ENCODE data around the gene CUBN. TPM values are rescaled to one million over a fixed set of nuclear protein-coding genes. Genes with fewer than 3 reads are reported as not detected.
"Not testable (repeated sequence)": the region's sequence is repeated elsewhere in the genome, so short reads cannot be mapped to it uniquely, and the experiment has no call there.

CUBN gene
- total and polyA plus RNA-seq, 9 of the 15 experiments (the other 6 are each of a cell fraction or from before 2014, with no cell fraction given) = 0.04 to 0.33 (median 0.09) TPM

DNA sequence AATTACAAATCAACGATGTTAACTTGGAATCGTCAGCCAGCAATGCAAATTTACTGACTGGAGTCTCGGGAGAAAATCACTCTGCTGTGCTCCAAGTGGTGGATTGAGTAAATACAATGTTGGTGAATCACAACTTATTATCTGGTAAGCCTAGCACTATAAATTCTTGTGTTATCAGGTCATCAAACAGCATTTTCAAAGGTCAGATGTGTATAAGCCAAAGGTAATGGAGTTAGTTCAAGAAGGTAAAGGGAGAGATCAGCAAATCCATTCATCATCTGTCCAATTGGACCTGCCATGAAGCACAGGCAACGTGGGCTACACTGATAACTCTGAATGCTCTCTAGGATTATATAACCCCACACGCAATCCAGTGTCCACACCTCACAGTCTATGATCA lies 13.9 kb downstream of the CUBN start (continued):
- TF ChIP-seq POLR3A (IDR thresholded peaks at IDR 0.05; ENCODE audit: borderline replicate concordance, extremely low read depth, insufficient read depth, insufficient read length) = no peak
- no peak for TF ChIP-seq ETV1 (tag; conservative IDR thresholded peaks at IDR 0.05; ENCODE audit: low read depth)
- TF ChIP-seq RAD21 (CRISPR knock-in tag; conservative IDR thresholded peaks at IDR 0.05 in 1 of 2, IDR thresholded peaks at IDR 0.05 in 1 of 2) = peak in 1 of 2 experiments; percentile 16; a peak in 1 of 4 replicates
- peak; percentile 13; the same call in 1 of the 2 replicates for TF ChIP-seq JUND (IDR thresholded peaks at IDR 0.05; ENCODE audit: borderline replicate concordance, low read depth, low read length)
- no peak for TF ChIP-seq JUND (tag; IDR thresholded peaks at IDR 0.05; ENCODE audit: borderline replicate concordance, low read depth, low read length)
- peak; percentile 89 for TF ChIP-seq CBFA2T3 (IDR thresholded peaks at IDR 0.05)
- TF ChIP-seq, protein P1, sequence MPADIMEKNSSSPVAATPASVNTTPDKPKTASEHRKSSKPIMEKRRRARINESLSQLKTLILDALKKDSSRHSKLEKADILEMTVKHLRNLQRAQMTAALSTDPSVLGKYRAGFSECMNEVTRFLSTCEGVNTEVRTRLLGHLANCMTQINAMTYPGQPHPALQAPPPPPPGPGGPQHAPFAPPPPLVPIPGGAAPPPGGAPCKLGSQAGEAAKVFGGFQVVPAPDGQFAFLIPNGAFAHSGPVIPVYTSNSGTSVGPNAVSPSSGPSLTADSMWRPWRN (IDR thresholded peaks at IDR 0.05; ENCODE audit: low read depth) = 0 out of 2 replicates have a peak, but pooled peaks have one; percentile 53
- peak; percentile 44; the same call in 1 of the 2 replicates for TF ChIP-seq STAT5A (IDR thresholded peaks at IDR 0.05; ENCODE audit: borderline replicate concordance, low read length)

DNA sequence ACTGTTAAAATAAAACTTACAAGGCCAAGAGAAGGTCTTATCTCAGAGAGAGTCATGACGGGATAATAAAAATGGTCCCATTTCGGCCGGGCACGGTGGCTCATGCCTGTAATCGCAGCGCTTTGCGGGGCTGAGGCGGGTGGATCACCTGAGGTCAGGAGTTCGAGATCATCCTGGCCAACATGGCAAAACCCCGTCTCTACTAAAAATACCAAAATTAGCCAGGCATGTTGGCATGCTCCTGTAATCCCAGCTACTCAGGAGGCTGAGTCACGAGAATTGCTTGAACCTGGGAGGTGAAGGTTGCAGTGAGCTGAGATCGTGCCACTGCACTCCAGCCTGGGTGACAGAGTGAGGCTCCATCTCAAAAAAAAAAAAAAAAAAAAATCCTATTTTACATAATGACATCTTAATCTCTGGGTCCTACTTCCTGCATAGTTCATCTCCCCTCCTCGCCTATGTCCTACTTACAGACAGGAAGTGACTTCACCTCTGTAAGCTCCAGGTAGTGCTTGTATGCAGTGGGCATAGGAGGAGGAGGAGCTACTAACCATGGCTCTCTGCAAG lies 14.7 kb downstream of the CUBN start:
- CTCF ChIA-PET (ENCODE audit: low intra/inter-chr PET ratio); BruUV-seq (replicated peaks); in situ Hi-C loops (cut with MboI); ATAC-seq; POLR2A ChIA-PET; H3K9me3 ChIP-seq (replicated peaks; ENCODE audit: control insufficient read depth, insufficient read depth, low read depth, low read length); FAIRE-seq; H3K27me3 ChIP-seq (ENCODE audit: control insufficient read depth in 2 of 2, insufficient read depth in 2 of 2, low read length in 2 of 2); H2AFZ ChIP-seq (ENCODE audit: low read depth, low read length); H3K4me1 ChIP-seq (replicated peaks in 1 of 2; ENCODE audit: control insufficient read depth in 2 of 2, insufficient read depth in 2 of 2, low read length in 2 of 2); H3K9me1 ChIP-seq (ENCODE audit: control insufficient read depth, insufficient read depth, low read length); H3K4me3 ChIP-seq; H3K36me3 ChIP-seq (ENCODE audit: control insufficient read depth, insufficient read depth, low read length); H4K20me1 ChIP-seq (replicated peaks; ENCODE audit: control insufficient read depth, insufficient read depth, low read length); DNase-seq (ENCODE audit: extremely low read depth in 1 of 4, low spot score in 3 of 4); H3K9ac ChIP-seq (ENCODE audit: insufficient read depth in 1 of 2, low read depth in 2 of 2, low read length in 2 of 2); H3K79me2 ChIP-seq (ENCODE audit: control insufficient read depth, insufficient read depth, low read length); H3K4me2 ChIP-seq (ENCODE audit: insufficient read depth, low read length); H3K27ac ChIP-seq (ENCODE audit: extremely low read depth, low read depth, low read length): not testable (repeated sequence)
- 63% methylated on average over 13 of the region's 13 CpGs for WGBS (ENCODE audit: insufficient coverage, low coverage, missing lambda C conversion rate)
- intact Hi-C loops (cut with micrococcal nuclease) = loop anchor here (5.0 kb wide), 1 partner anchor 88 kb away; no protein-coding TSS in a partner anchor

Measured in K562 (cell line).